ENCODE measurements around the gene GLI2.

GLI2 gene

DNA sequence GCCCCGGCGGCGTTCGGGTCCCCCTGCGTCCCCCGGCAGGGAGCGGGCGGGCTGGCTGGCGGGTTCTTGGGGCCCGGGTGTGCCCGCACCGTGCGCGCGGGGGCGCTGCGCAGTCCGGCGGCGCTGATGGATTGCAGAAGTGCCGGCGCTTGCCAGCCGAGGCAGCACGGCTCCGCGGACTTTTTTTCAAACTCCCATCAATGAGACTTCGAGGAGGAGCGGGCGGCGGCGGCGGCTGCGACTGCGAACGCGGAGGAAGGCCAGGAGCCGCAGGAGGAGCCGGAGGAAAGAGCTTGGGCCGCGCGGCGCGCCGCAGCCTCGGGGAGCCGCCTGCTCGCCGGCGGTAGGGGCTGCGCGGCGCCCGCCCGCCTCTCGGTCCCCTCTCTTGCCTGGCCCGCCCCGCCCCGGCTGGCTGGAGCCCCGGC, at the start of gene GLI2:
TSS of gene GLI2 (plus strand) at position 123 of the 425 bp plus-strand sequence. CDS start 61,453 bp downstream, outside the sequence.
- peak; percentile 11 for DNase-seq

DNA sequence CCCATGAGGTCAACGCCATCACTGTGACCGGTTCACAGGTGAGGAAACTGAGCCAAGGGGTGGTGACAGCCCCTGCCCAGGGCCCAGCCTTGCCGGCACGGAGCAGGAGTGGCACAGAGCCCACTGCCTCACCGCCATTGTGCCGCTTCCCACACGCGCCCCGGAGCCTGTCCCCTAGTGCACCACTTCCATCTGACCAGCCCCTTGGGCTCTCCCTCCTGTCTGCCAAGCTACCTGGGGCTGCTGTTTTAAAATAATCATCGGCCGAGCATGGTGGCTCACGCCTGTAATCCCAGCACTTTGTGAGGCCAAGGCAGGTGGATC, 49.7 kb upstream of the GLI2 start:
- no peak for DNase-seq

GRCh38 chr2:120686511-120687168, 49.0 kb upstream of the GLI2 start:
- DNase-seq: no peak

DNA sequence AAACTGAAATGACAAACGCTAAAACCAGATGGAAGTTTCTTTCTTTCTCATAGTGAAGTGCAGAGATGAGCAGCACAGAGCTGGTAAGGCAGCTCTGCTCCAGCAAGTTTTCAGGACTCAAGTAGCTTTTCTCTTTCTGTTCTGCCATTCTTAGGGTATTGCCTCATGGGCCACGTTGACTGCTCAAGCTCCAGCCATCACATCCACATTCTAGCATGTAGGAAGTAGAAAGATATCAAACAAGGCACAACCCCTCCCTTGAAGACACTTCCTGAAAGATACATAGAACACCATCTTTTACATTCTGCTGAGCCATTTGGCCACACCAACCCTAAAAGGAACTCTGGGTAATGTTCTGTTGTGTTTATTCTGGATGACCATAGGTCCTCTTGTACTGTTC, 48.5 kb upstream of the GLI2 start:
- DNase-seq: no peak

DNA sequence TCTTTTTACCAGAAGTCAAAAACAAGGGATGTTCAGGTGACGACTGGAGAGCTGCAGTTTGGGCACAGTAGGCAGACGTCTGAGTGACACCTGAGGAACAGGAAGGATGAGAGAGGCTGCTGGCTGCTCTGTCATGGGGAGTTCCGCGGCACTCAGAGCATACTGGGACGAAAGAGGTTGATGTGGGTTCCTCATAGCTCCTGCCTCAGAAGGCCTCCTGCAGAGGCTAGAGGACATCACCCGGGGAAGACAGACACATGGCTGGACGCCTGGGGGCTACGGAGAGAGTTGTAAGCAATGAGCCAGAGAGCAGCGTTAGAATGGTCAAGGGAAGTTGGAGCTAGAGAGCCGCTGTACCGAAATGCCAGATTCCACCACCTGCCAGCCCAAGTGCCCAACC, 45.1 kb upstream of the GLI2 start:
- DNase-seq: no peak

- no peak for DNase-seq
Measured at GRCh38 chr2:120691410-120691809, 44.3 kb upstream of the GLI2 start.

DNA sequence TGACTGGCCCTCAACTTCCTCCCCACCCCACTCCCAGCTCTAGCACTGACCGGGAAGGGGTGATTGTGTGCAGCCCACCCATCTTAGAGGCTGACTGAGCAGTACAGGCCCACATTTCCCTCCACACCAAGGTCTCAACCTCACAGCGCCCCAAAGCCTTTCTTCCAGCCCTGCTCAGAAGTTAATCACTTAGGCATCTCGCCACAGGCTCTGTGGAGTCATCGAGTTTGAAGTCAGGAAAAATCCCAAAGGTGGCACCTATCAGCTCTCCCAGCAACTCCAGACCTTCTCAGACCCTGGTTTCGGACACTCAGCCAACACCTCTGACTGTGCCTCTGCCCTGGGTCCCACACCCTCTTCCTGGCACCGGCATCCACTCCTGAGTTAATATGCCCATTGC, 43.0 kb upstream of the GLI2 start:
- no peak for DNase-seq

- DNase-seq: no peak
Measured at GRCh38 chr2:120693121-120693520, 42.5 kb upstream of the GLI2 start.

GRCh38 chr2:120694034-120694433, 41.6 kb upstream of the GLI2 start:
- DNase-seq: no peak

GRCh38 chr2:120697471-120697870, 38.2 kb upstream of the GLI2 start:
- no peak for DNase-seq

DNA sequence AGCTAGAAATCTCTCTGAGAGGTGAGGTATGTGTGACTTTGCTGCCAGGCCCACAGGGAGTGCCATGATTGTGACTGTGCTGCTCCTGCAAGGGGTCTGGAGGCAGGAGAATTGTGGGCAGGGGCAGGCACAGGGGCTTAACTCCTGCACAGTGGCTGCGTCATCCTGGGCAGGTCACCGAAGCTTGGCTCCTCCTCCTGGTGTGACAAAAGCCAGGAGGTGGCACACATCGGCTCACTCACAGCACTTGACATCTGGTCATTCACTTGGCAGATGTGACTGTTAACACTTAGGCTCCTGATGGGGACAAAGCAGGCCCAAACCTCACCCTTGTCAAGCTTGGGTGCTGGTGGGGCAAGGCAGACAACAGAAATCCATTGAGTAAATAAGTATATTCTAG, 36.4 kb upstream of the GLI2 start:
- no peak for DNase-seq

- no peak for DNase-seq
Measured at GRCh38 chr2:120700659-120701058, 35.0 kb upstream of the GLI2 start.

- DNase-seq: no peak
Measured at GRCh38 chr2:120701096-120701495, 34.6 kb upstream of the GLI2 start.

DNA sequence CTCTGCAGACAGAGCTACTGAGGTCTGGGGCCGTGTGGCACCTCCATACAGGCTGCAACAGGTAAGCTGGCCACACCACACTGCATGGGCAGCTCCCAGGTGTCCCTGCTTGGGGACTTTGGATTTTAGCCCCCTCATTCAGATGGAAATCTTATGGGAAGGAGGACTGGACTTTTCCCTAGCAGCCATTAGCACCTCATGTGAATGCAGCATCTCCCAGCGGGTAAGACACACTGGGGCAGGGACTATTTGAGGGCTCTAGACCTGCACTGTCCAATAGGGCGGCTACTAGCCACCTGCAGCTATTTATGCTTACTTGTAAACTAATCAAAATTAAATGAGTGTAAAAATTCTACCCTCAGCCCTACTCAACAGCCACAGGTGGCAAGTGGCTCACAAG, 34.2 kb upstream of the GLI2 start:
- no peak for DNase-seq

GRCh38 chr2:120702061-120702460, 33.6 kb upstream of the GLI2 start:
- DNase-seq: no peak

DNA sequence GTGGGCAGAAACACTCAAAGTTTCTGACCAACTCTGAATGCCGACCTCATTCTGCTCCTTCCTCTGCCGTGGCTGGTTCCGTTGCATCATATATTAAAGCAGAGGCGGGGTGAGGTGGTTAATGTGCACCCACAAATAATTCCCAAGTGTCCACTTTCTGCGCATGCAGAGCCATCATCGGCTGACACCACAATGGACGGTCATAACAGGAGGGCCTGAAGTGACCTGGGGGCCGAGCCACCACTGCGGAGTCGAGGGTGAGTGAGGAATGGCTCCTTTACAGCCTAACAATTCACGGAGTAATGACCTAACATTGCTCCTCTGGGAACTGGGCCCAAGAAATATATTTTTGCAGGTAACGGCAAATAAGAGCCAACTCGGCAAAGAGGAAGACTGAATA, 32.9 kb upstream of the GLI2 start:
- no peak for DNase-seq

DNA sequence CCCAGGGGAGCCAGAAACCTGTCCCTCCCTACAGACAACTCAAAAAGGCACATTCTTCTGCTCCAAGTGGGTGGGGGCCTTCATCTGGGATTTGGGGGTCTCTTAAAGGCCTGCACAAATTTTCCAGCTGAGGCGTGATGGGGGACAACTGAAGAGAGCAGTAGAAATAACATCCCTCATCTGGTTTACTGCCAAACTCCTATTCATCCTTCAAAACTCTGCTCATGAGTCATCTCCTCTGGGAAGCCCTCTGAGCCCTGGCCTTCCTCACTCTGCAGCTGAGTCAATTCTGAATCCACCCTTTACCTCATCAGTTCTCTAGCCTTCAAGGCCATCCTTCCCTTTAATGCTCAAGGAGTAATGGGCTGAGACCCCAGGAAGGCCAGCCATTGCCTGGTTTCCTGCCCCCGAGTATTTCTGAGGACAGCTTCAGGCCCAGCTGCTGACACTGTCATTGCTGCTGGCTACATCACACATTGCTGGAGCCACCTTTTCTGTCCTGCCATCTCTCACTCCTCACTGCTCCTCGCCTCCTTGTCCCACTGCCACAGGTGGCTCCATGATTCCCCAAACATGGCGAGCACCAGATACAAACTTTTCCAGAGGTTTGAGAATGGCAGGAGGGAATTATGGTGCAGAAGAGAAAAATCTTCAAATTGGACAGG, 32.2 kb upstream of the GLI2 start:
- DNase-seq: no peak

GRCh38 chr2:120704696-120705095, 31.0 kb upstream of the GLI2 start:
- DNase-seq: no peak

GRCh38 chr2:120707816-120708215, 27.9 kb upstream of the GLI2 start:
- DNase-seq: no peak

DNA sequence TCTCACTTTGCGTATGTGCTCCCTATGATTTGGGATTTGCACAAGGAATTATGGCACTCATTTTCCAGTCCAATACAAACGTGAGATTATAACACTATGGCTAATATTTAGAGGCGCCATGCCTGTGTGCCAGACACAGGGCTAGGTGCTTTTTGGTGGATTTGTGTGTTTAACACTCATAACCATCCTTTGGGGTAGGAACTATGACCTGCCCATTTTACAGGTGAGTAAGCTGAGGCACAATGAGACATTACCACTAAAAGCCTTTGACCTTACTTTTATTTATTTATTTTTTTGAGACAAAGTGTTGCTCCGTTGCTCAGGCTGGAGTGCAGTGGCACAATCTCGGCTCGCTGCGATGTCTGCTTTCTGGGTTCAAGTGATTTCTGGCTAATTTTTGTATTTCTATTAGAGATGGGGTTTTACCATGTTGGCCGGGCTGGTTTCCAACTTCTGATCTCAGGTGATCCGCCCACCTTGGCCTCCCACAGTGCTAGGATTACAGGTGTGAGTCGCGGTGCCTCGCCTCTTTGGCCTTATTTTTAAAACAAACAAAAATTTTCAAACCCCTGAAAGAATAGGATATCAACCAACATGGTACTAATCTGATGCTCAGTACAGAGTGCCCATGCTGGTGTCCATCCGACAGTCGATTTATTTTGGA, 26.6 kb upstream of the GLI2 start:
- DNase-seq: no peak

DNA sequence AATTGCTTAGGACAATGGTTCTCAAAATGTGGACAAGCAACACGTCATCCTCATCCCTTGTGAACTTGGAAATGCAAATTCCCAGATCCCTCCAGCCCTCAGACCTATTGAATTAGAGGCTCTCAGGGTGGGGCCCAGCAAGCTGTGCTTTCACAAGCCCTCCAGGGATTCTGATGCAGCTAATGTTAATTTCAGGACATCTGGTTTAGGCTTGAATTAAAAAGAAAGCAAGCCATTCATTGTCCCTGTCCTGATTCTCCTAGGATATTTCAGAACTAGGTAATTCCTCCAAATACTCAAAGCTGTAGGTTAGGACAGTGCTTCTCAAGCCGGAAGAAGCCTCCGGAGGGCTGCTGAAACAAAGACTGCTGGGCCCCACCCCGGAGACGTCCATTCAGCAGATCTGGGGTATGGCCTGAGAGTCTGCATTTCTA, 26.0 kb upstream of the GLI2 start:
- DNase-seq: no peak

DNA sequence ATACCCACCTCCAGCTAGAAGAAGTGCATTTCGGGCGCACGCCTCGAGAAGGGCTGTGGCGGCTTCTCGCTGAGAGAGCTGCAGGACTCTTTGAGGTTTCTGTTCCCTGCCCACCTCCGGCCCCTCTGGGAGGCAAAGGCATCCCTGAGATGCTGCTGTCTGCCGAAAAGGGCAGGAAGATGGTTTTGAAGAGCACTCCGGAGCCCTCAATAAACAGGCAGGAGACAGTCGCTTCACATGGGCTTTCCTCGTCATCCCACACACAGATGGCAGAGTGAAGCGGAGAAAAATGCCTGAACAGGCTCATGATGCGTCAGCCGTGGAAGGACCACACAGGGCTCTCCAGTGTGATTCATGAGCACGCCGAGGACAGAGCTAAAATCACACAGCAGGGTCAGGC, 25.4 kb upstream of the GLI2 start:
- no peak for DNase-seq

GRCh38 chr2:120711694-120712093, 24.0 kb upstream of the GLI2 start:
- no peak for DNase-seq

- no peak for DNase-seq
Measured at GRCh38 chr2:120712180-120712681, 23.4 kb upstream of the GLI2 start.

All from stimulated activated CD4-positive, alpha-beta T cell treated with anti-CD3 and anti-CD28 coated beads, Interleukin-4, amount 100 ng/mL, for 24 hours (primary cell).